OCI-LY1 (cell line): ENCODE results near the gene EEFSEC.

Experiments used
- H2AFZ ChIP-seq: fragments of 200-600 bp; sonication (generic), shearing (Covaris generic); 2 replicates; pipeline ENCODE4 v1.6.0; 2014; ENCODE audit warnings: antibody characterized with exemption, mild to moderate bottlenecking, low read length
- H3F3A ChIP-seq: fragments of 200-600 bp; sonication (generic), shearing (Covaris generic); 2 replicates; pipeline ENCODE4 v1.6.0; 2014; ENCODE audit warnings: mild to moderate bottlenecking, antibody characterized with exemption, low read length, moderate library complexity; ENCODE audit not compliant: insufficient read depth
- H3K27ac ChIP-seq: fragments of 200-600 bp; sonication (generic); 2 replicates; pipeline ENCODE4 v1.5.1; 2014; ENCODE audit warnings: low read length, mixed run types, mild to moderate bottlenecking, low read depth; ENCODE audit not compliant: poor library complexity, severe bottlenecking
- H3K27me3 ChIP-seq: fragments of 200-600 bp; sonication (generic); 2 replicates; pipeline ENCODE4 v1.6.0; 2014; ENCODE audit warnings: antibody characterized with exemption, mild to moderate bottlenecking, low read length, moderate library complexity; ENCODE audit not compliant: insufficient read depth
- H3K36me3 ChIP-seq: fragments of 200-600 bp; sonication (generic); 2 replicates; pipeline ENCODE4 v1.6.1; 2014; ENCODE audit warnings: mild to moderate bottlenecking, antibody characterized with exemption, low read length, moderate library complexity, mixed read lengths; ENCODE audit not compliant: insufficient read depth
- H3K4me1 ChIP-seq: fragments of 200-600 bp; sonication (generic); 2 replicates; pipeline ENCODE4 v1.5.1; 2014; ENCODE audit warnings: mild to moderate bottlenecking, low read length, moderate library complexity; ENCODE audit not compliant: insufficient read depth, severe bottlenecking
- H3K4me2 ChIP-seq: fragments of 200-600 bp; sonication (generic), shearing (Covaris generic); 2 replicates; pipeline ENCODE4 v1.6.1; 2014; ENCODE audit warnings: low read length
- H3K4me3 ChIP-seq: fragments of 200-600 bp; sonication (generic); 2 replicates; pipeline ENCODE4 v1.5.1; 2014; ENCODE audit warnings: low read length, low read depth, mild to moderate bottlenecking, mixed read lengths; ENCODE audit not compliant: poor library complexity, severe bottlenecking
- H3K79me2 ChIP-seq: fragments of 200-600 bp; shearing (Covaris generic); 2 replicates; pipeline ENCODE4 v1.6.1; 2016; ENCODE audit warnings: mixed run types, low read length, mixed read lengths; ENCODE audit not compliant: insufficient read depth
- H3K9ac ChIP-seq: fragments of 200-600 bp; sonication (generic), shearing (Covaris generic); 2 replicates; pipeline ENCODE4 v1.6.1; 2014; ENCODE audit warnings: mild to moderate bottlenecking, low read length, mixed read lengths
- H3K9me2 ChIP-seq: fragments of 200-600 bp; sonication (generic), shearing (Covaris generic); 2 replicates; pipeline ENCODE4 v1.6.1; 2014; ENCODE audit warnings: low read depth, mild to moderate bottlenecking, low read length, mixed read lengths
- H3K9me3 ChIP-seq: fragments of 200-600 bp; shearing (Covaris generic); 2 replicates; pipeline ENCODE4 v1.6.1; 2014; ENCODE audit warnings: low read length, mixed read lengths
- H4K20me1 ChIP-seq: fragments of 200-600 bp; sonication (generic), shearing (Covaris generic); 2 replicates; pipeline ENCODE4 v1.6.0; 2016; ENCODE audit warnings: mild to moderate bottlenecking, low read length; ENCODE audit not compliant: insufficient read depth
- CTCF ChIP-seq: fragments of 200-600 bp; sonication (generic), shearing (Covaris generic); IDR thresholded peaks from 2 replicates; pipeline ENCODE4 v1.5.1; 2017; ENCODE audit warnings: mild to moderate bottlenecking, antibody characterized with exemption, low read length, moderate library complexity, mixed read lengths
- EZH2 ChIP-seq: fragments of 200-600 bp; sonication (generic), shearing (Covaris generic); IDR thresholded peaks from 2 replicates; pipeline ENCODE4 v1.8.0; 2017; ENCODE audit warnings: borderline replicate concordance, mixed run types, mild to moderate bottlenecking, antibody characterized with exemption, low read length, moderate library complexity, mixed read lengths

The EEFSEC gene

GRCh38 chr3:128429275-128429674 lies 276.0 kb downstream of the EEFSEC start:
- TF ChIP-seq CTCF (no peak), EZH2 (no peak)
- Histone ChIP-seq H3F3A (no peaks in the 10 kb centered on the region), H3K27me3 (no peaks in the 10 kb centered on the region; the same call in 1 of the 2 replicates), H3K4me3 (no peak overlapping the region), H3K9me3 (no peaks in the 10 kb centered on the region), H3K79me2 (no peaks in the 10 kb centered on the region), H3K9me2 (no peaks in the 10 kb centered on the region), H3K36me3 (no peaks in the 10 kb centered on the region), H3K27ac (no peak overlapping the region), H3K4me1 (peaks cover 4% of the 10 kb centered on the region), H3K9ac (no peak overlapping the region), H4K20me1 (no peaks in the 10 kb centered on the region), H2AFZ (no peak overlapping the region), H3K4me2 (no peak overlapping the region)

- Histone ChIP-seq H3K4me1 (peaks cover 4% of the 10 kb centered on the region), H3F3A (no peaks in the 10 kb centered on the region), H3K36me3 (no peaks in the 10 kb centered on the region), H3K9me3 (no peaks in the 10 kb centered on the region), H2AFZ (no peak overlapping the region), H4K20me1 (no peaks in the 10 kb centered on the region), H3K9me2 (no peaks in the 10 kb centered on the region), H3K9ac (no peak overlapping the region), H3K4me2 (no peak overlapping the region), H3K4me3 (no peak overlapping the region), H3K27me3 (peaks cover under 1% of the 10 kb centered on the region; the same call in 1 of the 2 replicates), H3K79me2 (no peaks in the 10 kb centered on the region), H3K27ac (no peak overlapping the region)
- TF ChIP-seq EZH2 (no peak), CTCF (no peak)
Observed at GRCh38 chr3:128429751-128430150, 276.5 kb downstream of the EEFSEC start.

- no peak overlapping the region for H3K4me3 ChIP-seq
- H3K9me3 ChIP-seq = no peaks in the 10 kb centered on the region
- H3K9me2 ChIP-seq = no peaks in the 10 kb centered on the region
- H3F3A ChIP-seq = no peaks in the 10 kb centered on the region
- H2AFZ ChIP-seq = no peak overlapping the region
- peaks cover 4% of the 10 kb centered on the region for H3K4me1 ChIP-seq
- peaks cover 6% of the 10 kb centered on the region; the same call in 1 of the 2 replicates for H3K27me3 ChIP-seq
- no peak overlapping the region for H3K4me2 ChIP-seq
- H4K20me1 ChIP-seq = no peaks in the 10 kb centered on the region
- no peak for TF ChIP-seq EZH2
- TF ChIP-seq CTCF = no peak
- H3K79me2 ChIP-seq = no peaks in the 10 kb centered on the region
- no peak overlapping the region for H3K9ac ChIP-seq
- no peaks in the 10 kb centered on the region for H3K36me3 ChIP-seq
- no peak overlapping the region for H3K27ac ChIP-seq
Observed at GRCh38 chr3:128430301-128430700, 277.0 kb downstream of the EEFSEC start.
